ENCODE measurements around the gene SEC61A1.

Gene SEC61A1

GRCh38 chr3:128051837-128052594 is at the start of gene SEC61A1:
SEC61A1 (plus strand) TSS chr3:128052437; CDS start chr3:128052553, 116 bp downstream.
- DNase-seq, result peak; percentile 50 to 84

- no peak for DNase-seq
Observed at GRCh38 chr3:128004661-128005060, 47.6 kb upstream of the SEC61A1 start.

GRCh38 chr3:128006061-128007032 is 45.9 kb upstream of the SEC61A1 start:
- no peak for DNase-seq

GRCh38 chr3:128007033-128007424 is 45.2 kb upstream of the SEC61A1 start:
- no peak for DNase-seq

- no peak for DNase-seq
Observed at GRCh38 chr3:128009952-128010846, 42.0 kb upstream of the SEC61A1 start.

- DNase-seq, result no peak
Observed at GRCh38 chr3:128011140-128011539, 41.1 kb upstream of the SEC61A1 start.

- no peak for DNase-seq
Observed at GRCh38 chr3:128012050-128012449, 40.2 kb upstream of the SEC61A1 start.

- no peak for DNase-seq
Observed at GRCh38 chr3:128014548-128014947, 37.7 kb upstream of the SEC61A1 start.

GRCh38 chr3:128016502-128016901 is 35.7 kb upstream of the SEC61A1 start:
- no peak for DNase-seq

- no peak for DNase-seq
Observed at GRCh38 chr3:128021768-128022372, 30.4 kb upstream of the SEC61A1 start.

GRCh38 chr3:128033102-128033501 is 19.1 kb upstream of the SEC61A1 start:
- DNase-seq, result no peak

- DNase-seq, result no peak
Observed at GRCh38 chr3:128036119-128036518, 16.1 kb upstream of the SEC61A1 start.

- no peak for DNase-seq
Observed at GRCh38 chr3:128040041-128040440, 12.2 kb upstream of the SEC61A1 start.

- DNase-seq, result no peak
Observed at GRCh38 chr3:128040660-128041059, 11.6 kb upstream of the SEC61A1 start.

GRCh38 chr3:128041344-128041743 is 10.9 kb upstream of the SEC61A1 start:
- DNase-seq, result no peak

GRCh38 chr3:128050597-128050996 is 1.6 kb upstream of the SEC61A1 start:
- DNase-seq, result no peak

GRCh38 chr3:128051459-128051836 is 789 bp upstream of the SEC61A1 start:
- DNase-seq, result no peak

- no peak for DNase-seq
Observed at GRCh38 chr3:128052595-128053351, 536 bp downstream of the SEC61A1 start.

- no peak for DNase-seq
Observed at GRCh38 chr3:128053614-128054013, 1.4 kb downstream of the SEC61A1 start.

GRCh38 chr3:128054367-128054766 is 2.1 kb downstream of the SEC61A1 start:
- peak in 1 of 2 experiments; percentile 13 for DNase-seq

- no peak for DNase-seq
Observed at GRCh38 chr3:128056258-128056657, 4.0 kb downstream of the SEC61A1 start.

Data from SW 1271 (cell line).